K562 (cell line): ENCODE results near the gene C1QBP. TPM values are rescaled to one million over a fixed set of nuclear protein-coding genes. Genes with fewer than 3 reads are reported as not detected.

ENCODE experiments used
- AFF1 ChIP-seq, 2 experiments: fragments of 450-650 bp; IDR thresholded peaks; 2 replicates each; pipeline ENCODE4 v1.6.1; 2018; ENCODE audit warnings: mild to moderate bottlenecking in 2 of 2, low read depth in 1 of 2; ENCODE audit not compliant: partially characterized antibody in 2 of 2
- ASH1L ChIP-seq: fragments of 450-650 bp; IDR thresholded peaks from 2 replicates; pipeline ENCODE4 v1.6.1; 2018; ENCODE audit warnings: borderline replicate concordance, mild to moderate bottlenecking, low read depth; ENCODE audit not compliant: partially characterized antibody
- CBFA2T3 ChIP-seq: fragments of 450-650 bp; IDR thresholded peaks from 2 replicates; pipeline ENCODE4 v1.6.1; 2017
- CTBP1 ChIP-seq: fragments of 450-650 bp; IDR thresholded peaks from 2 replicates; pipeline ENCODE4 v1.6.1; 2016; ENCODE audit warnings: borderline replicate concordance
- ETV6 ChIP-seq, 3 experiments: fragments of 150-350 bp in 1 of 3; sonication (generic) in 1 of 3; formaldehyde crosslinking in 1 of 3; IDR thresholded peaks; 2 replicates each; pipeline versions ENCODE4 v1.6.1 to v1.8.0; 2014 to 2022; ENCODE audit warnings: borderline replicate concordance in 2 of 3, low read depth in 2 of 3, antibody characterized with exemption in 1 of 3, low read length in 1 of 3, mild to moderate bottlenecking in 1 of 3, missing genetic modification reagents in 1 of 3
- FOXK2 ChIP-seq, 2 experiments: fragments of 450-650 bp; IDR thresholded peaks in 1 of 2; conservative IDR thresholded peaks in 1 of 2; 2 replicates each; pipeline ENCODE4 v1.6.1; 2016; ENCODE audit warnings: low read depth in 2 of 2, mild to moderate bottlenecking in 1 of 2
- GTF2B ChIP-seq: IDR thresholded peaks from 2 replicates; pipeline ENCODE4 v1.6.1; 2011; ENCODE audit not compliant: insufficient read length; ENCODE audit errors: extremely low read depth
- KDM4B ChIP-seq, 2 experiments: fragments of 450-650 bp in 1 of 2; sonication (generic) in 1 of 2; IDR thresholded peaks; 2 replicates each; pipeline ENCODE4 v1.6.1; 2016 to 2017; ENCODE audit warnings: borderline replicate concordance in 2 of 2, antibody characterized with exemption in 1 of 2, low read depth in 1 of 2, mild to moderate bottlenecking in 1 of 2
- MBD1 ChIP-seq: fragments of 250-450 bp; sonication (Bioruptor Pico); IDR thresholded peaks from 2 replicates; pipeline ENCODE4 v1.8.0; 2022; ENCODE audit warnings: inconsistent platforms
- NCOA1 ChIP-seq: fragments of 450-650 bp; IDR thresholded peaks from 2 replicates; pipeline ENCODE4 v1.6.1; 2016; ENCODE audit warnings: low read depth
- NR3C1 ChIP-seq: sonication (generic); formaldehyde crosslinking; IDR thresholded peaks from 2 replicates; pipeline ENCODE4 v1.8.1; 2022; ENCODE audit warnings: missing genetic modification reagents
- PHF20 ChIP-seq: fragments of 450-650 bp; IDR thresholded peaks from 2 replicates; pipeline ENCODE4 v1.6.1; 2018; ENCODE audit not compliant: partially characterized antibody
- PTBP1 ChIP-seq: fragments of 200-400 bp; formaldehyde crosslinking; IDR thresholded peaks from 2 replicates; pipeline ENCODE4 v1.6.1; 2017; ENCODE audit warnings: low read depth, low read length
- SIX5 ChIP-seq, 2 experiments: IDR thresholded peaks; 2 replicates each; pipeline ENCODE4 v1.6.1; 2011; ENCODE audit warnings: low read length in 2 of 2, borderline replicate concordance in 1 of 2, low read depth in 1 of 2, mild to moderate bottlenecking in 1 of 2, moderate library complexity in 1 of 2; ENCODE audit not compliant: insufficient read depth in 1 of 2
- SMARCC2 ChIP-seq: fragments of 450-650 bp; IDR thresholded peaks from 2 replicates; pipeline ENCODE4 v1.6.1; 2017; ENCODE audit warnings: antibody characterized with exemption, moderate library complexity, mild to moderate bottlenecking, low read depth
- SRF ChIP-seq, 2 experiments: fragments of 250-450, 450-650 bp in 1 of 2; sonication (Bioruptor Pico) in 1 of 2; sonication (generic) in 1 of 2; formaldehyde crosslinking; IDR thresholded peaks; 2 replicates each; pipeline versions ENCODE4 v1.5.0 to v1.5.1; 2020 to 2022; ENCODE audit warnings: mild to moderate bottlenecking in 1 of 2, missing genetic modification reagents in 1 of 2
- TCF3 ChIP-seq: sonication (generic); formaldehyde crosslinking; IDR thresholded peaks from 2 replicates; pipeline ENCODE4 v1.4.0; 2020; ENCODE audit warnings: mild to moderate bottlenecking, missing genetic modification reagents
- ZNF134 ChIP-seq: fragments of 250-450 bp; sonication (Bioruptor Pico); conservative IDR thresholded peaks from 2 replicates; pipeline ENCODE4 v1.4.0; 2020
- ZNF280B ChIP-seq: fragments of 250-450 bp; sonication (Bioruptor Pico); IDR thresholded peaks from 2 replicates; pipeline ENCODE4 v1.5.1; 2021; ENCODE audit warnings: mild to moderate bottlenecking
- ZNF444 ChIP-seq: fragments of 250-450 bp; sonication (Bioruptor Pico); IDR thresholded peaks from 2 replicates; pipeline ENCODE4 v1.4.0; 2020; ENCODE audit warnings: mild to moderate bottlenecking, moderate library complexity
- polyA plus RNA-seq, 8 experiments: library from polyadenylated mRNA; depleted of rRNA in 4 of 8; stranded (reverse) in 5 of 8; unstranded in 3 of 8; fragments of >200 nt; fragmentation: Nextera tagmentation in 2 of 8; fragmentation: Illumina TruSeq in 1 of 8; extraction: Ambion mirVana in 2 of 8; extraction: Trizol in 1 of 8; gene quantifications; 2 replicates each; pipeline versions ENCODE4 v1.2.1 to v1.2.3, GENCODE V29; 2011 to 2014; ENCODE audit warnings: inconsistent platforms in 1 of 8, missing spikeins in 1 of 8
- total RNA-seq, 7 experiments: library from RNA; depleted of rRNA in 6 of 7; stranded (reverse); fragments of >200 nt in 6 of 7; fragmentation: Illumina TruSeq in 2 of 7; extraction: Trizol in 2 of 7; gene quantifications; 2 replicates each; pipeline versions ENCODE4 v1.2.1 to v1.2.3, GENCODE V29; 2011 to 2021; ENCODE audit warnings: low replicate concordance in 1 of 7

Gene C1QBP
- total and polyA plus RNA-seq, 9 of the 15 experiments (the other 6 are each of a cell fraction or from before 2014, with no cell fraction given) = 90.7 to 665 (median 414) TPM

- TF ChIP-seq GTF2B (no peak), CTBP1 (no peak), SRF (CRISPR knock-in tag; IDR thresholded peaks at IDR 0.05) (no peak), FOXK2 (conservative IDR thresholded peaks at IDR 0.05 in 1 of 2, IDR thresholded peaks at IDR 0.05 in 1 of 2; ENCODE audit: low read depth in 2 of 2) (no peak), ETV6 (IDR thresholded peaks at IDR 0.05; ENCODE audit: borderline replicate concordance in 1 of 2, low read depth in 2 of 2, low read length in 1 of 2) (no peak), ETV6 (CRISPR knock-in tag; IDR thresholded peaks at IDR 0.05; ENCODE audit: borderline replicate concordance) (no peak), ZNF134 (no peak), KDM4B (IDR thresholded peaks at IDR 0.05; ENCODE audit: borderline replicate concordance in 2 of 2, low read depth in 1 of 2) (no peak), NCOA1 (no peak), ZNF444 (CRISPR knock-in tag) (no peak), CBFA2T3 (no peak), NR3C1 (CRISPR knock-in tag) (no peak), AFF1 (IDR thresholded peaks at IDR 0.05; ENCODE audit: low read depth in 1 of 2, partially characterized antibody in 2 of 2) (no peak), MBD1 (no peak), ZNF280B (CRISPR knock-in tag) (no peak), PTBP1 (no peak), SMARCC2 (no peak), SIX5 (IDR thresholded peaks at IDR 0.05; ENCODE audit: borderline replicate concordance in 1 of 2, insufficient read depth in 1 of 2, low read depth in 1 of 2, low read length in 2 of 2) (no peak), PHF20 (no peak), TCF3 (CRISPR knock-in tag) (no peak), ASH1L (peak; percentile 70)
These were observed 19.5 kb downstream of the C1QBP start, which contains the start of gene NUP88 (continued) for GRCh38 chr17:5419356-5419958.
